ENCODE measurements around the gene CALML6.

CALML6 gene

DNA sequence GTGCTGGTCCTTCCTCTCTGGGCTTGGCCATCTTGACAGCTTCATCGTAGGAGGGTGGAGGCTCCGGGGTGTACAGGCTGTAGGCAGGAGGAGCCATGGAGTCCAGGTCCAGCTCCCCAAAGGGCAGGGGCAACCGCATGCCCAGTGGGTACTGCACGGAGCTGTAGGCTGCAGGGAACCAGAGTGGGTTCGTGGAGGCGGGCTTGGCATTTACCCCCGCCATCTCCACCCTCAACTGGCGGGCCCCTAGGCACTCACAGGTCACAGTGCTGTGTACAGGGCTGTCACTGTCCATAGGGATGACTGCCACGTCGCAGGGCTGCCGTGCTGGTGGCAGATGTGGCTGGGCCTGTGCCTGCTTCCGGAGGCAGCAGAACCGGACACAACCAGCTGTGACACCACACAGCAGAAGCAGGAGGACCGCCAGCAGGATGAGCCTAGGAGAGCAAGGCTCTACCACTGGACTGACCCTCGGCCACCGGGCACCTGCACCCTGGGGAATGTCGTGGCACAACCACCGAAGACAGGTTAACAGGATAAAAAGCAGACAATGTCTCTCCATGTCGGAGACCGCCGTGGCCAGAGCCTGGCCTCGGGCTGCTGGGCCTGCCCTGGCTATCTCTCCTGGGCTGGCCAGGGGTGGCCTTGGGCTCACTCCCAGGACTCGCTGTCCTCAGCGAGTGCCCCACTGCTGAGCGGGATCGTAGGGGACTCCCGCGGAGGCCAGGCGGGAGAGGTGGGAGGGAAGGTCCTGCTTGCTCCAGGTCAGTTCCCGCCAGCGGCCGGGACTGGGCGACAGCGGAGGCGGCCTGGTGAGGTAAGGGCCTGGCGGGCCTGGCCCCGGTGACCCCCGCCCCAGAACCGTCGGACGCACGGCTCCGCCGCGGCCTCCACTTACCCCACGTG lies 3.2 kb downstream of the CALML6 start:
- H3K4me3 ChIP-seq (ENCODE audit: control insufficient read depth, low read depth, low read length), result no peak overlapping the region
- TF ChIP-seq, protein P1, sequence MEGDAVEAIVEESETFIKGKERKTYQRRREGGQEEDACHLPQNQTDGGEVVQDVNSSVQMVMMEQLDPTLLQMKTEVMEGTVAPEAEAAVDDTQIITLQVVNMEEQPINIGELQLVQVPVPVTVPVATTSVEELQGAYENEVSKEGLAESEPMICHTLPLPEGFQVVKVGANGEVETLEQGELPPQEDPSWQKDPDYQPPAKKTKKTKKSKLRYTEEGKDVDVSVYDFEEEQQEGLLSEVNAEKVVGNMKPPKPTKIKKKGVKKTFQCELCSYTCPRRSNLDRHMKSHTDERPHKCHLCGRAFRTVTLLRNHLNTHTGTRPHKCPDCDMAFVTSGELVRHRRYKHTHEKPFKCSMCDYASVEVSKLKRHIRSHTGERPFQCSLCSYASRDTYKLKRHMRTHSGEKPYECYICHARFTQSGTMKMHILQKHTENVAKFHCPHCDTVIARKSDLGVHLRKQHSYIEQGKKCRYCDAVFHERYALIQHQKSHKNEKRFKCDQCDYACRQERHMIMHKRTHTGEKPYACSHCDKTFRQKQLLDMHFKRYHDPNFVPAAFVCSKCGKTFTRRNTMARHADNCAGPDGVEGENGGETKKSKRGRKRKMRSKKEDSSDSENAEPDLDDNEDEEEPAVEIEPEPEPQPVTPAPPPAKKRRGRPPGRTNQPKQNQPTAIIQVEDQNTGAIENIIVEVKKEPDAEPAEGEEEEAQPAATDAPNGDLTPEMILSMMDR (conservative IDR thresholded peaks at IDR 0.05; ENCODE audit: control insufficient read depth, insufficient read depth, low read depth, low read length), result no peak
- DNase-seq (ENCODE audit: low read depth), result no peak

- H3K4me3 ChIP-seq (ENCODE audit: control insufficient read depth, low read depth, low read length), result peak within 1 kb of the TSS; percentile 30
- TF ChIP-seq, protein P1 (conservative IDR thresholded peaks at IDR 0.05; ENCODE audit: control insufficient read depth, insufficient read depth, low read depth, low read length), result no peak
- DNase-seq (ENCODE audit: low read depth), result no peak
Measured at GRCh38 chr1:1918901-1919303, 3.8 kb downstream of the CALML6 start, which contains the start of gene TMEM52. Gene TMEM52, minus strand, starts transcription at chr1:1919279. Its CDS starts 14 bp downstream, at chr1:1919265.

GRCh38 chr1:1919304-1920056 lies 4.4 kb downstream of the CALML6 start:
- peak overlapping the region; percentile 16 for H3K4me3 ChIP-seq (ENCODE audit: control insufficient read depth, low read depth, low read length)
- TF ChIP-seq, protein P1 (conservative IDR thresholded peaks at IDR 0.05; ENCODE audit: control insufficient read depth, insufficient read depth, low read depth, low read length), result no peak
- peak; percentile 95 for DNase-seq (ENCODE audit: low read depth)

DNA sequence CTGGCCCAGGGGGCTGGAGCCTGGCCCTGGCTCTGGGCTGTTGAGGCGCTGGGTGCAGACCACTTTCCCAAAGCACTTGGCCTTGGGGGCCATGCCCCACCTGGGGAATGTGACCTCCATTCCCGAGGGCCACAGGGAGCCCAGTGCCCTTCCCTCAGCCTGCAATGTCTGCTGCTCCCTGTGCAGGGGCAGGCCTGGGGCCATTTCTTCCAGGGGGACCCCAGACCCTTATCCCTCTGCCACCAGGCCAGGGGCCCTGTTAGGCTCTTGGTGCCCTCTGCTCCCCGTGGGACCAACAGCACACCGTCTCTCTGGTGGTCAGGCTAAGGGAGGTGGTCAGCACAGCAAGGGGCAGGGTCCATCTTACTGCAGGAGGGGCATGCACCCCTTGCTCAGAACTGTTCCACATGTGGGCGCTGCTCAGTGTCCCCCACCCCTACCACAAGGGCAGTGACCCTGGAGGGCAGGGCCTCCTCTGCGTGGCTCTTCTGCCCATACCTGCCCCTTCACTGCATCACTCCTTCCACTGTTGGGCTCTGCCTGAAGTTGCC lies 5.1 kb downstream of the CALML6 start:
- no peak for DNase-seq (ENCODE audit: low read depth)
- H3K4me3 ChIP-seq (ENCODE audit: control insufficient read depth, low read depth, low read length), result no peak overlapping the region
- TF ChIP-seq, protein P1 (conservative IDR thresholded peaks at IDR 0.05; ENCODE audit: control insufficient read depth, insufficient read depth, low read depth, low read length), result no peak

- no peak overlapping the region for H3K4me3 ChIP-seq (ENCODE audit: control insufficient read depth, low read depth, low read length)
- TF ChIP-seq, protein P1 (conservative IDR thresholded peaks at IDR 0.05; ENCODE audit: control insufficient read depth, insufficient read depth, low read depth, low read length), result no peak
- no peak for DNase-seq (ENCODE audit: low read depth)
Measured at GRCh38 chr1:1920608-1921458, 5.8 kb downstream of the CALML6 start.

GRCh38 chr1:1921459-1921862 lies 6.4 kb downstream of the CALML6 start:
- no peak overlapping the region for H3K4me3 ChIP-seq (ENCODE audit: control insufficient read depth, low read depth, low read length)
- TF ChIP-seq, protein P1 (conservative IDR thresholded peaks at IDR 0.05; ENCODE audit: control insufficient read depth, insufficient read depth, low read depth, low read length), result no peak
- no peak for DNase-seq (ENCODE audit: low read depth)
